Measurements from ENCODE around the gene IMPACT. TPM values are rescaled to one million over a fixed set of nuclear protein-coding genes. Genes with fewer than 3 reads are reported as not detected.

IMPACT gene
- total RNA-seq, 2 experiments from 2014 or later: 8.4 to 10.6 TPM

GRCh38 chr18:24497031-24497754 is 70.7 kb downstream of the IMPACT start:
- Mint-ChIP-seq H3K4me3 (no peak overlapping the region), H3K27ac (no peak overlapping the region), H3K36me3 (ENCODE audit: low read depth) (no peaks in the 10 kb centered on the region), H3K9me3 (no peaks in the 10 kb centered on the region), H3K4me1 (ENCODE audit: low read depth) (no peaks in the 10 kb centered on the region), H3K27me3 (peaks cover 7% of the 10 kb centered on the region)
- no peak overlapping the region for H3K4me3 ChIP-seq (ENCODE audit: low read length)
- no peak for TF ChIP-seq CTCF (IDR thresholded peaks at IDR 0.05)
- DNase-seq (no peak), ATAC-seq (ENCODE audit: poor library complexity) (no peak)
- no peaks in the 10 kb centered on the region for H3K9me3 ChIP-seq (ENCODE audit: control insufficient read depth in 1 of 2, insufficient read depth in 1 of 2, low read length in 2 of 2)
- H3K27ac ChIP-seq (ENCODE audit: low read depth in 1 of 2, low read length in 2 of 2): no peak overlapping the region
- peaks cover 3% of the 10 kb centered on the region for H3K4me1 ChIP-seq (ENCODE audit: insufficient read depth, low read length)
- POLR2A ChIA-PET: no interaction called here
- no peaks in the 10 kb centered on the region for H3K27me3 ChIP-seq (ENCODE audit: control insufficient read depth in 1 of 2, insufficient read depth in 2 of 2, low read length in 2 of 2)
- intact Hi-C loops (cut with DNase I, micrococcal nuclease): no loop called here
- no peaks in the 10 kb centered on the region for H3K36me3 ChIP-seq (ENCODE audit: insufficient read depth, low read length)
- CTCF ChIA-PET: no interaction called here

- Histone ChIP-seq H3K27me3 (ENCODE audit: control insufficient read depth in 1 of 2, insufficient read depth in 2 of 2, low read length in 2 of 2) (peaks cover 0 to 2% of the 10 kb centered on the region in 2 experiments), H3K36me3 (ENCODE audit: insufficient read depth, low read length) (no peaks in the 10 kb centered on the region), H3K4me3 (ENCODE audit: low read length) (no peak overlapping the region), H3K4me1 (ENCODE audit: insufficient read depth, low read length) (no peaks in the 10 kb centered on the region), H3K27ac (ENCODE audit: low read depth in 1 of 2, low read length in 2 of 2) (no peak overlapping the region), H3K9me3 (ENCODE audit: control insufficient read depth in 1 of 2, insufficient read depth in 1 of 2, low read length in 2 of 2) (no peaks in the 10 kb centered on the region)
- no peaks in the 10 kb centered on the region for H3K4me1 Mint-ChIP-seq (ENCODE audit: low read depth)
- H3K9me3 Mint-ChIP-seq: no peaks in the 10 kb centered on the region
- ChIA-PET CTCF (no interaction called here), POLR2A (interaction anchor here (0.8 kb wide), 1 partner anchor 11 kb away, joined by 3 read pairs; no protein-coding TSS in a partner anchor)
- intact Hi-C loops (cut with DNase I, micrococcal nuclease): no loop called here
- no peak for TF ChIP-seq CTCF (IDR thresholded peaks at IDR 0.05)
- ATAC-seq (ENCODE audit: poor library complexity) (no peak), DNase-seq (no peak)
- no peak overlapping the region for H3K27ac Mint-ChIP-seq
- no peaks in the 10 kb centered on the region for H3K36me3 Mint-ChIP-seq (ENCODE audit: low read depth)
- no peaks in the 10 kb centered on the region for H3K27me3 Mint-ChIP-seq
- H3K4me3 Mint-ChIP-seq: no peak overlapping the region
Measured at GRCh38 chr18:24499814-24500213, 73.3 kb downstream of the IMPACT start.

- no peaks in the 10 kb centered on the region for H3K4me1 ChIP-seq (ENCODE audit: insufficient read depth, low read length)
- H3K9me3 ChIP-seq (ENCODE audit: control insufficient read depth in 1 of 2, insufficient read depth in 1 of 2, low read length in 2 of 2): no peaks in the 10 kb centered on the region
- H3K4me3 Mint-ChIP-seq: no peak overlapping the region
- TF ChIP-seq CTCF (IDR thresholded peaks at IDR 0.05): no peak
- H3K27me3 ChIP-seq (ENCODE audit: control insufficient read depth in 1 of 2, insufficient read depth in 2 of 2, low read length in 2 of 2): peaks cover 0 to 2% of the 10 kb centered on the region in 2 experiments
- DNase-seq: no peak
- CTCF ChIA-PET: no interaction called here
- no peaks in the 10 kb centered on the region for H3K9me3 Mint-ChIP-seq
- H3K27me3 Mint-ChIP-seq: no peaks in the 10 kb centered on the region
- no peaks in the 10 kb centered on the region for H3K36me3 Mint-ChIP-seq (ENCODE audit: low read depth)
- no peak overlapping the region for H3K27ac ChIP-seq (ENCODE audit: low read depth in 1 of 2, low read length in 2 of 2)
- no peak overlapping the region for H3K27ac Mint-ChIP-seq
- no peak overlapping the region for H3K4me3 ChIP-seq (ENCODE audit: low read length)
- ATAC-seq (ENCODE audit: poor library complexity): no peak
- intact Hi-C loops (cut with DNase I, micrococcal nuclease): no loop called here
- POLR2A ChIA-PET: interaction anchor here (0.8 kb wide), 1 partner anchor 12 kb away, joined by 3 read pairs; no protein-coding TSS in a partner anchor
- no peaks in the 10 kb centered on the region for H3K4me1 Mint-ChIP-seq (ENCODE audit: low read depth)
- H3K36me3 ChIP-seq (ENCODE audit: insufficient read depth, low read length): no peaks in the 10 kb centered on the region
Measured at GRCh38 chr18:24500217-24500616, 73.7 kb downstream of the IMPACT start.
